COLO668 (cell line): ENCODE measurements around the gene TM9SF3.
"Not testable (repeated sequence)": the region's sequence is repeated elsewhere in the genome, so short reads cannot be mapped to it uniquely, and the experiment has no call there.

ENCODE experiments used
- DNase-seq: peaks from one replicate; lab custom pipeline; 2025; ENCODE audit not compliant: unreplicated experiment; lab: John Stamatoyannopoulos, UW

The TM9SF3 gene

GRCh38 chr10:96570983-96571964 is 15.5 kb downstream of the TM9SF3 start:
- no peak for DNase-seq

- DNase-seq = no peak
Observed at GRCh38 chr10:96570511-96570910, 16.3 kb downstream of the TM9SF3 start.

- no peak for DNase-seq
Observed at GRCh38 chr10:96568402-96568801, 18.4 kb downstream of the TM9SF3 start.

- no peak for DNase-seq
Observed at GRCh38 chr10:96565774-96566173, 21.0 kb downstream of the TM9SF3 start.

- no peak for DNase-seq
Observed at GRCh38 chr10:96560966-96561887, 25.6 kb downstream of the TM9SF3 start.

- DNase-seq = no peak
Observed at GRCh38 chr10:96560489-96560888, 26.3 kb downstream of the TM9SF3 start.

GRCh38 chr10:96556003-96556402 is 30.8 kb downstream of the TM9SF3 start:
- DNase-seq = no peak

- no peak for DNase-seq
Observed at GRCh38 chr10:96555330-96555729, 31.5 kb downstream of the TM9SF3 start.

GRCh38 chr10:96548589-96548988 is 38.2 kb downstream of the TM9SF3 start:
- DNase-seq = peak; percentile 51

GRCh38 chr10:96545558-96545957 is 41.3 kb downstream of the TM9SF3 start:
- DNase-seq = not testable (repeated sequence)

GRCh38 chr10:96541921-96542320 is 44.9 kb downstream of the TM9SF3 start:
- DNase-seq = no peak

GRCh38 chr10:96540240-96540639 is 46.6 kb downstream of the TM9SF3 start:
- DNase-seq = no peak

- no peak for DNase-seq
Observed at GRCh38 chr10:96538683-96539082, 48.1 kb downstream of the TM9SF3 start.

- no peak for DNase-seq
Observed at GRCh38 chr10:96536129-96536528, 50.7 kb downstream of the TM9SF3 start.

- no peak for DNase-seq
Observed at GRCh38 chr10:96532523-96532922, 54.3 kb downstream of the TM9SF3 start.

- DNase-seq = no peak
Observed at GRCh38 chr10:96529634-96530279, 57.1 kb downstream of the TM9SF3 start.

- DNase-seq = no peak
Observed at GRCh38 chr10:96524741-96525140, 62.1 kb downstream of the TM9SF3 start.

GRCh38 chr10:96517284-96517683 is 69.5 kb downstream of the TM9SF3 start:
- DNase-seq = no peak

- no peak for DNase-seq
Observed at GRCh38 chr10:96516337-96516736, 70.5 kb downstream of the TM9SF3 start.

- DNase-seq = peak; percentile 87
Observed at GRCh38 chr10:96513698-96514561, 72.9 kb downstream of the TM9SF3 start, which contains the start of gene TLL2. Gene TLL2 (minus strand): TSS chr10:96513926. CDS start chr10:96513685, 241 bp downstream.
